Stimulated activated CD4-positive, alpha-beta T cell treated with anti-CD3 and anti-CD28 coated beads, Interleukin-15, amount 100 ng/mL, for 1 hour (primary cell): ENCODE results near the gene TNS1.

Experiments used
- DNase-seq, 2 donors: peaks; one replicate each; pipeline ENCODE4 v3.0.0-alpha.2; 2020; ENCODE audit warnings: low read depth in 1 of 2, low spot score in 1 of 2

The TNS1 gene

GRCh38 chr2:217944366-217944765, 58.4 kb downstream of the TNS1 start:
- DNase-seq, result no peak

GRCh38 chr2:217943446-217944321, 59.1 kb downstream of the TNS1 start:
- DNase-seq, result no peak

- DNase-seq, result no peak
Observed at GRCh38 chr2:217942731-217943335, 60.0 kb downstream of the TNS1 start.

- DNase-seq, result no peak
Observed at GRCh38 chr2:217941886-217942728, 60.7 kb downstream of the TNS1 start.

GRCh38 chr2:217941339-217941738, 61.5 kb downstream of the TNS1 start:
- no peak for DNase-seq

GRCh38 chr2:217940261-217941220, 62.3 kb downstream of the TNS1 start:
- DNase-seq, result no peak

GRCh38 chr2:217939629-217940245, 63.1 kb downstream of the TNS1 start:
- DNase-seq, result no peak

- no peak for DNase-seq
Observed at GRCh38 chr2:217939220-217939619, 63.6 kb downstream of the TNS1 start.

- DNase-seq, result no peak
Observed at GRCh38 chr2:217938036-217938435, 64.8 kb downstream of the TNS1 start.

- DNase-seq, result no peak
Observed at GRCh38 chr2:217937446-217937845, 65.3 kb downstream of the TNS1 start.

- DNase-seq, result no peak
Observed at GRCh38 chr2:217936952-217937351, 65.8 kb downstream of the TNS1 start.

GRCh38 chr2:217935901-217936684, 66.7 kb downstream of the TNS1 start:
- DNase-seq, result no peak

GRCh38 chr2:217935235-217935879, 67.4 kb downstream of the TNS1 start:
- DNase-seq, result no peak

GRCh38 chr2:217934321-217935131, 68.3 kb downstream of the TNS1 start:
- DNase-seq, result no peak

GRCh38 chr2:217933617-217933993, 69.2 kb downstream of the TNS1 start:
- no peak for DNase-seq

GRCh38 chr2:217932803-217933616, 69.8 kb downstream of the TNS1 start:
- no peak for DNase-seq

- DNase-seq, result no peak
Observed at GRCh38 chr2:217931846-217932560, 70.8 kb downstream of the TNS1 start.
